ENCODE data around the gene NFATC4. TPM values are rescaled to one million over a fixed set of nuclear protein-coding genes. Genes with fewer than 3 reads are reported as not detected.
A peak's percentile ranks its signal among the peaks of the same experiment; 100 is the strongest.

The NFATC4 gene
- polyA plus RNA-seq, 1 experiment = 151 TPM

DNA sequence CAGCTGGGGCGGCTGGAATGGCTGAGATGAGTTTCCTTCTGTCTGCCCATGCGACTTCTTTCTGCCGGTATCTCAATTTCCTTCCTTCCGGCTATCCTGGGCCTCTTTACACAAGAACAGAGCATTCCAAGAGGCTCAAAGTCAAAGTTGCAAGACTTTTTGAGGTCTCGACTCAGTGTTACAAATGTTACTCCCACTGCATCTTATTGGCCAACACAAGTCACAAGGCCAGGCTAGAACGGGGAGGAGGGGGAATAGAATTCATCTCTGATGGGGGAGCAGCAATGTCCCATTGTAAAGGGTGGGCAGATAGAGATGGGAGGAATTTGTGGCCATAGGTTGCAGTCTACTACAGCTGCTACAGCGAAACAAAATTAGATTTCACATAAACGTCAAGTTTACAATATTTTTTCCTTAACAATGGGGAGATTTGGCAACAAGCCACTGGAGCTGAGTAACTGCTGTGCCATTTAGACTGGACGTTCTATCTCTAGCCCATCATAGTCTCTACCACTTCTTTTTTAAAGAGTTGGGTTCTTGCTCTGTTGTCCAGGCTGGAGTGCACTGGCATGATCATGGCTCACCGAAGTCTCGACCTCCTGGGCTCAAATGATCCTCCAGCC is 21.4 kb downstream of the NFATC4 start:
- peaks cover 3% of the 10 kb centered on the region for H3K27me3 ChIP-seq (ENCODE audit: control insufficient read depth, insufficient read depth, low read length)
- CTCF ChIA-PET = interaction anchor here (0.7 to 3.0 kb wide), 5 partner anchors 16 to 56 kb away, joined by 3 to 10 read pairs (median 3); no protein-coding TSS in a partner anchor
- DNase-seq (ENCODE audit: low read depth) = no peak
- POLR2A ChIA-PET = no interaction called here
- no peaks in the 10 kb centered on the region for H3K36me3 ChIP-seq (ENCODE audit: control insufficient read depth, insufficient read depth, low read length)
- H3K4me3 ChIP-seq (ENCODE audit: low read depth, low read length) = no peak overlapping the region
- TF ChIP-seq, protein P1, sequence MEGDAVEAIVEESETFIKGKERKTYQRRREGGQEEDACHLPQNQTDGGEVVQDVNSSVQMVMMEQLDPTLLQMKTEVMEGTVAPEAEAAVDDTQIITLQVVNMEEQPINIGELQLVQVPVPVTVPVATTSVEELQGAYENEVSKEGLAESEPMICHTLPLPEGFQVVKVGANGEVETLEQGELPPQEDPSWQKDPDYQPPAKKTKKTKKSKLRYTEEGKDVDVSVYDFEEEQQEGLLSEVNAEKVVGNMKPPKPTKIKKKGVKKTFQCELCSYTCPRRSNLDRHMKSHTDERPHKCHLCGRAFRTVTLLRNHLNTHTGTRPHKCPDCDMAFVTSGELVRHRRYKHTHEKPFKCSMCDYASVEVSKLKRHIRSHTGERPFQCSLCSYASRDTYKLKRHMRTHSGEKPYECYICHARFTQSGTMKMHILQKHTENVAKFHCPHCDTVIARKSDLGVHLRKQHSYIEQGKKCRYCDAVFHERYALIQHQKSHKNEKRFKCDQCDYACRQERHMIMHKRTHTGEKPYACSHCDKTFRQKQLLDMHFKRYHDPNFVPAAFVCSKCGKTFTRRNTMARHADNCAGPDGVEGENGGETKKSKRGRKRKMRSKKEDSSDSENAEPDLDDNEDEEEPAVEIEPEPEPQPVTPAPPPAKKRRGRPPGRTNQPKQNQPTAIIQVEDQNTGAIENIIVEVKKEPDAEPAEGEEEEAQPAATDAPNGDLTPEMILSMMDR (IDR thresholded peaks at IDR 0.05; ENCODE audit: insufficient read depth, low read depth, low read length) = no peak

- TF ChIP-seq, protein P1 (IDR thresholded peaks at IDR 0.05; ENCODE audit: insufficient read depth, low read depth, low read length) = no peak
- POLR2A ChIA-PET = no interaction called here
- Histone ChIP-seq H3K4me3 (ENCODE audit: low read depth, low read length) (no peak overlapping the region), H3K27me3 (ENCODE audit: control insufficient read depth, insufficient read depth, low read length) (peaks cover 3% of the 10 kb centered on the region), H3K36me3 (ENCODE audit: control insufficient read depth, insufficient read depth, low read length) (no peaks in the 10 kb centered on the region)
- DNase-seq (ENCODE audit: low read depth) = no peak
- CTCF ChIA-PET = interaction anchor here (0.9 to 1.4 kb wide), 4 partner anchors 12 to 58 kb away, joined by 3 read pairs; no protein-coding TSS in a partner anchor
Measured at GRCh38 chr14:24390701-24391468, 22.9 kb downstream of the NFATC4 start.

- peaks cover 2% of the 10 kb centered on the region for H3K27me3 ChIP-seq (ENCODE audit: control insufficient read depth, insufficient read depth, low read length)
- H3K36me3 ChIP-seq (ENCODE audit: control insufficient read depth, insufficient read depth, low read length) = no peaks in the 10 kb centered on the region
- TF ChIP-seq, protein P1 (IDR thresholded peaks at IDR 0.05; ENCODE audit: insufficient read depth, low read depth, low read length) = peak; percentile 28; the same call in 1 of the 2 replicates
- DNase-seq (ENCODE audit: low read depth) = no peak
- POLR2A ChIA-PET = no interaction called here
- H3K4me3 ChIP-seq (ENCODE audit: low read depth, low read length) = no peak overlapping the region
- CTCF ChIA-PET = interaction anchor here (0.7 kb wide), 1 partner anchor 283 kb away, joined by 3 read pairs; no protein-coding TSS in a partner anchor
Measured at GRCh38 chr14:24392325-24393091, 24.5 kb downstream of the NFATC4 start.

GRCh38 chr14:24394275-24394674 is 26.3 kb downstream of the NFATC4 start:
- ChIA-PET CTCF (no interaction called here), POLR2A (no interaction called here)
- TF ChIP-seq, protein P1 (IDR thresholded peaks at IDR 0.05; ENCODE audit: insufficient read depth, low read depth, low read length) = no peak
- Histone ChIP-seq H3K36me3 (ENCODE audit: control insufficient read depth, insufficient read depth, low read length) (no peaks in the 10 kb centered on the region), H3K27me3 (ENCODE audit: control insufficient read depth, insufficient read depth, low read length) (no peaks in the 10 kb centered on the region; the same call in 1 of the 2 replicates), H3K4me3 (ENCODE audit: low read depth, low read length) (no peak overlapping the region)
- no peak for DNase-seq (ENCODE audit: low read depth)

Measured in BJ (cell line).